GM18498 (cell line): ENCODE measurements around the gene PPP1R14C.
"Not testable (repeated sequence)": the region's sequence is repeated elsewhere in the genome, so short reads cannot be mapped to it uniquely, and the experiment has no call there.

Source experiments
- ATAC-seq: cut with Tn5 transposase; IDR thresholded peaks from one replicate; pipeline ENCODE4 v1.9.1; 2021; ENCODE audit warnings: mild to moderate bottlenecking, moderate library complexity; ENCODE audit not compliant: unreplicated experiment

The PPP1R14C gene

GRCh38 chr6:150137711-150138110 is 5.1 kb upstream of the PPP1R14C start:
- not testable (repeated sequence) for ATAC-seq

- no peak for ATAC-seq
Measured at GRCh38 chr6:150138638-150139037, 4.2 kb upstream of the PPP1R14C start.

- ATAC-seq = no peak
Measured at GRCh38 chr6:150139533-150139932, 3.3 kb upstream of the PPP1R14C start.

DNA sequence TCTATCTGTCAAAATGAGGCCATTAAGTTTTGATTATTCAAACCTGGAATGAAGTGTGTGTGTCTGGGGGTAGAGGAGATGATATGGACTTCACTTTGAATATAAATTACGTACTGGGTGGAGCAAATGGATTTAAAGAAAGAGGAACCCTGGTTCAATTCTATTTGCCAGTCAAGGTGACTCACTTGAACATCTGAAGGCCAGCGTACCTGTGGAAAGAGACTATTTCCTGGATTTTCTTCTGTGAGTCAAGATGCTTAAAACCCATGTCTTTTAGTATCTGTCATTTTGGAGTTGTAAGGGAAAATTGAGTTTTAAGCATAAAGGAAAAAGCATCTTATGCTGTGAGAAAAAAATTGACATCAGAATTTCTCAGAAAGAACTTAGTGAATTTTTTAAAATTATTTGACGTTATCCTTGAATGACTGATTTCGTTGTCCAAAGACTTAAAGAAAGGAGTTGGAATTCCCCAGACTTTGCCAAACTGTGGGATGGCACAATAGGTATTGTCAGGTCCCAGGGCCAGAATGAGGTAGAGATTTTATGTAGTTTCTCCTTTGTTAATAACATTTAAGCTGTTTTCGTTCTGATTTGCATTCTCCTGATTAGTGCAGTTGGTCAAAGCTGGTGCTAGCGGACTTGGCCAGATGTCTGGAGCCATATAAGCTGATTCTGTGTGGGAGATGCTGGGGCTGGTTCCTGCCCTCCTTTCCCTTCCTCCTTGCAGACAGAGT is 2.4 kb upstream of the PPP1R14C start:
- ATAC-seq = no peak

GRCh38 chr6:150142097-150142669 is 661 bp upstream of the PPP1R14C start:
- no peak for ATAC-seq

GRCh38 chr6:150143516-150144293 is 861 bp downstream of the PPP1R14C start:
- no peak for ATAC-seq

GRCh38 chr6:150144294-150144868 is 1.5 kb downstream of the PPP1R14C start:
- ATAC-seq = no peak

DNA sequence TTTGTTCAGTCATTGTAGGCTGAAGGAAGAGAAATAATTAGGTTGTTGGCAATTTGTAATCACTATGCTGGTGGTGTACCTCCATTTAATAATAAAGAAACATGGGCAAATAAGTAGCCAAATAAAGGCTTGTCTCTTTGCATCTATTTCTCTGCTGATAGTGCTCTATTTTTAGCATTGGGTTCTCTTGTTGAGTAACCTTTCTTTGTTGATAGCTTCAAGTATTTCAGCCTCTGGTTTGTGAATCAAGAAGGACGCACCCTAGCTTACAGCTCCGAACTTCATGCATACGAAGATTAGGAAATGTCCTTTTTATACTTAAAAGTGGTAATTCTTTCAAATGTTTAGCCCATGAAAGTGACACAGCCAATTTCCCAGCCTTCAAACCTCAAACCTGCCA is 2.6 kb downstream of the PPP1R14C start:
- no peak for ATAC-seq

GRCh38 chr6:150145830-150146229 is 3.0 kb downstream of the PPP1R14C start:
- no peak for ATAC-seq

- ATAC-seq = no peak
Measured at GRCh38 chr6:150146436-150146835, 3.6 kb downstream of the PPP1R14C start.

- ATAC-seq = no peak
Measured at GRCh38 chr6:150149146-150149545, 6.3 kb downstream of the PPP1R14C start.

- ATAC-seq = no peak
Measured at GRCh38 chr6:150150458-150150820, 7.6 kb downstream of the PPP1R14C start.

DNA sequence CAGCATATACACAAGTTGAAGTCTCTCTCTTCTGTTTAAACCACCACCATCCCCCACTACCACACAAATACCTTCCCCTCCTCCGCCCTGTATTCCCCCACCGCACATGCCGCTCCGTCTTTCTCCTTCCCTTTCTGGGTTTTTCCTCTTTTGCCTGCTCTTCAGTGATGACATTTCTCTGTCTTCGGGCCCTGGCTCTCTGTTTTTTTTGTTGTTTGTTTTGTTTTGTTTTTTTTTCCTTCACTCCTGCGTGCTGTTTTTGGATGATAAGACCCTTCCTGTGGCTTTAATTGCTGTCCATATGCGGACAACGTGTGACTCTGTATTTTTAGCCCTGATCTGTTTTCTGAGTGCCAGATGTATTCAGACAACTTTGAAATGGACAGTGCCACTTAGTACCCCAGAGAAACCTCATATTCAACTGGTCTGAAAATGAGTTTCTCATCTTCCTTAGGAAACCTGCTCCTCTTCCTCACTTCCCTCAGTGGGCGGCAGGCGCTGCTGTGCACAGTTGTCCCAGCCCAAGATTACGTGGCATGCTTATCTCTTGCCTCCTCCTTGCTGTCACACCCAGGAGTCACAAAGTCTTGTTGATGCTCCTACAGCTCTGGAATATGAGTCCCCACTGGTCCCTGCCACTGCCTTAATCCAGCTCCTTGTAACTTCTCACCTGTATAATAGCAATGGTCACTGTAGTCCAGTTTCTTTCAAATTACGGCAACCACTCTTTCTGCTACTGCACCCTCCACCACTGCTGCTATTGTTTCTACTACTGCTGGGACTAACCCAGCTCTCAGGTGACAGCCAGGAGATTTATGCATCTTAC is 8.2 kb downstream of the PPP1R14C start:
- ATAC-seq = no peak

- no peak for ATAC-seq
Measured at GRCh38 chr6:150152891-150153876, 10.3 kb downstream of the PPP1R14C start.

DNA sequence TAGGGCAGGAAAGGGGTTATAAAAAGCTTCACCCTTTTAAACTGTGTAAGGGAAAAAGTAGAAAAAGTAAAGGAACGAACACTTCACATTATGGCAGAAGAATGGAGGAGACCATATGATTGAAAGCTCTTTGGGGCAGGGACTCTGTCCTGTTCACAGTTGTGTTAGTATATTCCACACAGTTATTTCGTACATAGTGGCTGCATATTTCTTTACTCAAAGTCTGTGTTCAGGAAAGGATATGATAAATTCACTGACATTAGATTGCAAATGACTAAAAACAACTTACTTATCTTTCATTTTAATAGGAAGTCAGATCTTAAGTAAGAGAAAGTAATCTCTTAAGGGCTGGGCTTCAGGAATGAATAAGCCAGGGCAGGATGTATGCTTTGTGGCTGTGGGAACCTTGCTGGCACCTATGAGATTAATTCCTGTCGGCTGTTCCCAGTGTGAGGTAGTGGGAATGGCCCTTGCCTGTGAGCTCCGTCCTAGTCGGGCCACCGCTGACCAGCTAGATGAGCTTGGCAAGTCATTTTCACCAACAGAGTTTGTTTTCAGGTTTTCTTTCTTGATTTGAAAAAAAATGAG is 11.2 kb downstream of the PPP1R14C start:
- no peak for ATAC-seq

DNA sequence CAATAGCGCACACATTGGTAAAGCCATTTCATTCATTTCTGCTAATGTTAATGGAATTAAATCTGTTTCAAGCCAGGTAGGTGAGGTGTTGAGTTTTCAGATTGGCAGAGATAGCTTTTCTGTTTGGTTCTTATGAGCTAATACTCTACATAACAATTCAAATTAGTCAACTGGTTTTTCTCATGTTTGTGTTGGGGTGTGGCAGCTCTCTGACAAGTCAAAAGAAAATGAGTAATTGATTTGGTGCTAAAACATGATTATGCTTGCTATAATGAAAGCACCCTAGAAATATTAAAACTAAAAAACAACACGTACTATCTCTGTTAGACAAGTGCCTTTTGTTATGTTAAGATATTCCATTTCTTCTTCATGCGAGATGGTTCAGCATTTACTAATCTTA is 13.6 kb downstream of the PPP1R14C start:
- no peak for ATAC-seq

GRCh38 chr6:150157081-150157480 is 14.2 kb downstream of the PPP1R14C start:
- no peak for ATAC-seq

- ATAC-seq = no peak
Measured at GRCh38 chr6:150159757-150160156, 16.9 kb downstream of the PPP1R14C start.

GRCh38 chr6:150163970-150164369 is 21.1 kb downstream of the PPP1R14C start:
- ATAC-seq = no peak
